Measurements from ENCODE around the gene CELF4.

The CELF4 gene

DNA sequence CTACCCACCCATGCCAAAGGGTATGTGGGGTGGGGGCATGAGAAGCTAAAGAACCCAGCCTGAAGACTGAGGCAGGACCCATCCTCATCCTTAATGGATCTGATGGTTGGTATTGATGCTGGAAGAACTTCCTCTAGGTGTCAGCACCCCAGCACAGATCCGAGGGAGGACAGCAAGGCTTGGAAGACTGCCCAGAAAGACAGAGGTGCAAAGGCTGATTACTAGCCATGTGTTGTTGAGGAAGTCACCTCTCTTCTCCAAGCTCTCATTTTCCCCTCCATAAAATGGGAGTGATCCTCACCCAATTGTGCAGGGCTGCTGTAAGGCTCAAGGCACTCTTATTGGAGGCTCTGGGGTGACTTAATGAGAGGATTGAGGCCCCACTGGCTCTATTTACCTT, 256.5 kb downstream of the CELF4 start:
- H3K4me1 Mint-ChIP-seq (ENCODE audit: low read depth) = no peaks in the 10 kb centered on the region
- no peaks in the 10 kb centered on the region for H3K36me3 Mint-ChIP-seq (ENCODE audit: low read depth)
- DNase-seq = no peak
- no peaks in the 10 kb centered on the region for H3K27me3 Mint-ChIP-seq
- H3K9me3 Mint-ChIP-seq = no peaks in the 10 kb centered on the region
- no peak overlapping the region for H3K4me3 Mint-ChIP-seq
- H3K27ac Mint-ChIP-seq = no peak overlapping the region

DNA sequence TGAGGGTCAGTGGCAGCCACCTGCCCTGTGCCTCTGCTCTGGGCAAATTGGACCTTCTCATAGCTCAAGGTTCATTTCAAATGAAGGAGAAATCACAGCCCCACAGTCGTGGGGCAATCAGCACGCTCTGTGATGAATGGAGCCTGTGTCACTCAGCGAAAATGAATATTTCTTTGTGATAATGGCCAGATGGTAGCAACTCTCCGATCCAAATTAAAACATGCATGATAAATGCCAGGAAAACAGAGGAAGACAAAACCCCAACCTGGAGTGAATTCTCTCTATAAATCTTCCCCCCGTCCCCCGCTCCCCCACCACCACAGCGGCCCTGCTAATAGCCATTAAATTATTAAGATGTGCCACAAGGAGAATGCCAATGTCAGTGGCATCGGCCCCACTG, 258.4 kb downstream of the CELF4 start:
- no peak overlapping the region for H3K27ac Mint-ChIP-seq
- no peaks in the 10 kb centered on the region for H3K36me3 Mint-ChIP-seq (ENCODE audit: low read depth)
- H3K4me1 Mint-ChIP-seq (ENCODE audit: low read depth) = no peaks in the 10 kb centered on the region
- no peak for DNase-seq
- H3K9me3 Mint-ChIP-seq = no peaks in the 10 kb centered on the region
- no peaks in the 10 kb centered on the region for H3K27me3 Mint-ChIP-seq
- no peak overlapping the region for H3K4me3 Mint-ChIP-seq

DNA sequence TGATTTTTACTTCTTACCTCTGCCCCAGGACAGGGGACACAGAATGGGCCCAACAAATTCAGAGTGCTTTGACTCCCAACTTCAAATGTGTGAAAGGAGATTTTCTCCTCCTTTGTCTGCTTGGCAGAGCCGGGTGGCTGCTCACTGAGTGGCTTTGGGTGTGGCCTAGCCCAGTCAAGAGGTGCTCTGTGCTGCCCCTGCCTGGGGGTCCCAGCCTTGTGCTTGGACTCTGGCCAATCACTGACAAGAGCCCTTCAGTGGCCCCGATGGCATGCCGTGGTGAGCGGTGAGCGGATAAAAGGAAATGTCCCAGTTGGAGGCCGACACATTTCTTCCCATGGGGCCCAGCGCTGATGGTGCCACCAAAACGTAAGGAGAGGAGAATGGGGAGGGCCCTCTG, 259.2 kb downstream of the CELF4 start:
- H3K27ac Mint-ChIP-seq = no peak overlapping the region

GRCh38 chr18:37305066-37305465, 260.5 kb downstream of the CELF4 start:
- no peaks in the 10 kb centered on the region for H3K9me3 Mint-ChIP-seq
- no peak overlapping the region for H3K4me3 Mint-ChIP-seq
- H3K27ac Mint-ChIP-seq = no peak overlapping the region
- no peaks in the 10 kb centered on the region for H3K36me3 Mint-ChIP-seq (ENCODE audit: low read depth)
- no peak for DNase-seq
- no peaks in the 10 kb centered on the region for H3K4me1 Mint-ChIP-seq (ENCODE audit: low read depth)
- H3K27me3 Mint-ChIP-seq = no peaks in the 10 kb centered on the region

More for the DNA sequence above, 259.2 kb downstream of the CELF4 start:
- H3K9me3 Mint-ChIP-seq = no peaks in the 10 kb centered on the region
- H3K4me1 Mint-ChIP-seq (ENCODE audit: low read depth) = no peaks in the 10 kb centered on the region
- DNase-seq = no peak
- no peaks in the 10 kb centered on the region for H3K27me3 Mint-ChIP-seq
- no peak overlapping the region for H3K4me3 Mint-ChIP-seq
- H3K36me3 Mint-ChIP-seq (ENCODE audit: low read depth) = no peaks in the 10 kb centered on the region

DNA sequence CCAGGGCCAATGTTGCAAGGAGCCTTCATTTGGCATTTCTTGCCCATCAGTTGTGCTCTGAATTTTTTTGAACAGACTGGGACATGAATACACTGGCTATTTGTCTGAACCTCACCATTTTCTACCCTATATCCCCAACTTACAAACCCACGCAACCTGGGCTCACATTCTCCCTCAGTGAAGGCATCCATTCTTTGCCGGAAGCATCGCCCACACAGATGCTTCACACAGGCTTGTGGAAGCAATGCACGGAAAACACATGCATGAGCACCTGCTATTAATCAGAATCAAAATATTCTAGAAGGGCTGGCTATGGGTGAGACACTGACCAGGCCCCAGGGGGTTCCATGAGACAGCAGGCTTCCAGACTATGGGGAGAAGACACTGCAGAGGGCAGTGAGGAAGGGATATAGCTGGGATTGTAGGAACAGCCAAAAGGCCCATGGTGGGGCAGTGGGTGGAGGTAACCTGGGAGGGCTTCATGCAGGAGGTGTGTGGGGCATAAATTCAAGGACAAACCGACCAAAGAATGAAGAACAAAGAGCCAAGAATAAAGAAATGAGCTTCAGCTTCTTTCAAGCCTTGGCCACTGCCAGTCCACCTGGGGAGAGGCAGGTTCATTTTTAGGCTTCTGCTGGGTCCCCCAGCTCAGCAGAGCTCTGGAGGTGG, 261.5 kb downstream of the CELF4 start:
- DNase-seq = no peak
- H3K9me3 Mint-ChIP-seq = no peaks in the 10 kb centered on the region
- no peak overlapping the region for H3K27ac Mint-ChIP-seq
- no peaks in the 10 kb centered on the region for H3K4me1 Mint-ChIP-seq (ENCODE audit: low read depth)
- no peaks in the 10 kb centered on the region for H3K27me3 Mint-ChIP-seq
- H3K36me3 Mint-ChIP-seq (ENCODE audit: low read depth) = no peaks in the 10 kb centered on the region
- no peak overlapping the region for H3K4me3 Mint-ChIP-seq

DNA sequence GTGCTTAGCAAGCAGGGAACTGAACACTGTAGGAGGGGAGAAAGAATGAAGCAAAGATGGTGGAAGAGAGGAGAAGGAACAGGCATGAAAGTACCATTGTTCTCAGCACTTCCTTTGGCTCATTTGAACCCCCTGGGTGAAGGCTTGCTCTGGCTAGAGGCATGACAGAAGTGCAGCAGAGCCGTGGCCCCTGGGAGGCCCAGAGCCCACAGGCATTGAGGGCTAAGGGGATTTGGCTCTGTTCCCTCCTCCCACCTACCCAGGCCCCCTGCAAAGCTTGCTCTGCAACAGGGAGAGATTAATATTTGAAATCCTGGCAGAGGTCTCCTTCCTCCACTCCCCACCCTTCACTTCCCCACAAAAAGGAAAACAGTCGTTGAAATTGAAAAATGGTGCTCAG, 262.6 kb downstream of the CELF4 start:
- Mint-ChIP-seq H3K9me3 (no peaks in the 10 kb centered on the region), H3K4me3 (no peak overlapping the region), H3K36me3 (ENCODE audit: low read depth) (no peaks in the 10 kb centered on the region), H3K27me3 (no peaks in the 10 kb centered on the region), H3K4me1 (ENCODE audit: low read depth) (no peaks in the 10 kb centered on the region), H3K27ac (no peak overlapping the region)
- no peak for DNase-seq

DNA sequence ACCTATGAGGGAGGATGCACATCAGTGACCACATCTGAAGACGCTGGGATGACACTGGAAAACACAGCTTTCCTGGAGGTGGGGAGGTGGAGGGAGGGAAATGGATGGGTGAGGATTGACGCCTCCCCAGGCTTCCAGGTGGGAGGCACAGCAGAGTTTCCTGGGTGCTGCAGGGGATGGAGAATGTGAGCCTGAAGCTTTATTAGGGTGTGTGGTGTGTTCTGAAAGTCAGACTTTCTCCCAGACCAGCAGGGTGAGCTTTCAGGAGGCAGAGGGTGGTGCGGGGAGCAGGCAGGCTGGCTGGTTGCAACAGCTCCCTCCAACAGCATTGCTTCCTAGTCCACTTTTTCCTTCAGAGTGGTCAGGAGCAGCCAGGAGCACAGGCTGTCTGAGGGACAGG, 263.1 kb downstream of the CELF4 start:
- no peaks in the 10 kb centered on the region for H3K36me3 Mint-ChIP-seq (ENCODE audit: low read depth)
- H3K4me3 Mint-ChIP-seq = no peak overlapping the region
- no peaks in the 10 kb centered on the region for H3K9me3 Mint-ChIP-seq
- H3K27ac Mint-ChIP-seq = no peak overlapping the region
- H3K27me3 Mint-ChIP-seq = no peaks in the 10 kb centered on the region
- no peak for DNase-seq
- H3K4me1 Mint-ChIP-seq (ENCODE audit: low read depth) = no peaks in the 10 kb centered on the region

- Mint-ChIP-seq H3K27ac (no peak overlapping the region), H3K36me3 (ENCODE audit: low read depth) (no peaks in the 10 kb centered on the region), H3K4me1 (ENCODE audit: low read depth) (no peaks in the 10 kb centered on the region), H3K4me3 (no peak overlapping the region), H3K27me3 (no peaks in the 10 kb centered on the region), H3K9me3 (no peaks in the 10 kb centered on the region)
- DNase-seq = no peak
These were observed 265.9 kb downstream of the CELF4 start for GRCh38 chr18:37299471-37300304.

- H3K27ac Mint-ChIP-seq = no peak overlapping the region
These were observed 266.8 kb downstream of the CELF4 start for GRCh38 chr18:37298816-37299215.

DNA sequence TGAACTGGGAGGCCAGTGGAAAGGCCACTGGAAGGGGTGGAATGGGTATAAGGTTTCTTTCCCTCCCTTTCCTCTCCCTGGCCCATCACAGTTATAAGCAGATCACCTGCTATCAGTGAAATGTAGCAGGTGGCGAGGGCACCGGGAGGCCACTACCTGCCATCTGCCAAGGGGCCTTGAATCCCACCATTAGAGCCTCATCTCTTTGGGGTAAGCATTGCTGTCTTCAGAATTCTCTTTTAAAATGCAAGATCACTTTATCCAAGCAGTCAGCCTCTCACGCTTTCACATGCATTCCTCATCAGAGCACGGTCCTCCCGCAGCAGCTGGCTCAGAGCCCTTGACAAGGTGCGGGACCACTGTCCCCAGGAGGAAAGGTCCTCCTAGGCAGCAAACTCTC, 268.5 kb downstream of the CELF4 start:
- H3K27ac Mint-ChIP-seq = no peak overlapping the region
- no peaks in the 10 kb centered on the region for H3K9me3 Mint-ChIP-seq
- H3K36me3 Mint-ChIP-seq (ENCODE audit: low read depth) = no peaks in the 10 kb centered on the region
- DNase-seq = no peak
- H3K4me3 Mint-ChIP-seq = no peak overlapping the region
- H3K27me3 Mint-ChIP-seq = no peaks in the 10 kb centered on the region
- no peaks in the 10 kb centered on the region for H3K4me1 Mint-ChIP-seq (ENCODE audit: low read depth)

More at GRCh38 chr18:37298816-37299215, 266.8 kb downstream of the CELF4 start:
- H3K27me3 Mint-ChIP-seq = no peaks in the 10 kb centered on the region
- H3K4me1 Mint-ChIP-seq (ENCODE audit: low read depth) = no peaks in the 10 kb centered on the region
- no peak for DNase-seq
- no peak overlapping the region for H3K4me3 Mint-ChIP-seq
- H3K9me3 Mint-ChIP-seq = no peaks in the 10 kb centered on the region
- no peaks in the 10 kb centered on the region for H3K36me3 Mint-ChIP-seq (ENCODE audit: low read depth)

GRCh38 chr18:37294951-37295350, 270.6 kb downstream of the CELF4 start:
- Mint-ChIP-seq H3K27ac (no peak overlapping the region), H3K9me3 (no peaks in the 10 kb centered on the region), H3K4me1 (ENCODE audit: low read depth) (no peaks in the 10 kb centered on the region), H3K36me3 (ENCODE audit: low read depth) (no peaks in the 10 kb centered on the region), H3K4me3 (no peak overlapping the region), H3K27me3 (no peaks in the 10 kb centered on the region)
- DNase-seq = no peak

DNA sequence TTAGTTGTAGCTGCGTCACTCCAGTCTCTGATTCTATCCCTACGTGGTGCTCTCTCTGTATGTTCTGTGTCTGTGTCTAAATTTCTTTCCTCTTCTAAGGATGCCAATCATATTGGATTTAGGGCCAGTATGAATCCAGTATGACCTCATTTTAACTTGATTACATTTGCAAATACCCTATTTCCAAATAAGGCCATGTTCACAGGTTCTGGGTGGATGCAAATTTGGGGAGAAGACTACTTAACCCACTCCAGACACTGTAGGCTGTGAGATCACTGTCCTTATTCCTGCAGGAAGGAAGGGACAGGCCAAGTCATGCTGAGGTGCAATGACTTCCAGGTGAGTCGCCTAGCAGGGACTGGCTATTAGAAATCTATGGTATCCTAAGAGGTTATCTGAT, 272.2 kb downstream of the CELF4 start:
- no peaks in the 10 kb centered on the region for H3K36me3 Mint-ChIP-seq (ENCODE audit: low read depth)
- H3K9me3 Mint-ChIP-seq = no peaks in the 10 kb centered on the region
- no peaks in the 10 kb centered on the region for H3K4me1 Mint-ChIP-seq (ENCODE audit: low read depth)
- H3K27me3 Mint-ChIP-seq = no peaks in the 10 kb centered on the region
- DNase-seq = no peak
- no peak overlapping the region for H3K27ac Mint-ChIP-seq
- H3K4me3 Mint-ChIP-seq = no peak overlapping the region

GRCh38 chr18:37289423-37289822, 276.2 kb downstream of the CELF4 start:
- H3K36me3 Mint-ChIP-seq (ENCODE audit: low read depth) = no peaks in the 10 kb centered on the region
- H3K4me3 Mint-ChIP-seq = no peak overlapping the region
- no peaks in the 10 kb centered on the region for H3K9me3 Mint-ChIP-seq
- no peaks in the 10 kb centered on the region for H3K27me3 Mint-ChIP-seq
- no peak for DNase-seq
- H3K4me1 Mint-ChIP-seq (ENCODE audit: low read depth) = no peaks in the 10 kb centered on the region
- H3K27ac Mint-ChIP-seq = no peak overlapping the region

GRCh38 chr18:37287601-37288000, 278.0 kb downstream of the CELF4 start:
- no peak for DNase-seq
- no peak overlapping the region for H3K27ac Mint-ChIP-seq

DNA sequence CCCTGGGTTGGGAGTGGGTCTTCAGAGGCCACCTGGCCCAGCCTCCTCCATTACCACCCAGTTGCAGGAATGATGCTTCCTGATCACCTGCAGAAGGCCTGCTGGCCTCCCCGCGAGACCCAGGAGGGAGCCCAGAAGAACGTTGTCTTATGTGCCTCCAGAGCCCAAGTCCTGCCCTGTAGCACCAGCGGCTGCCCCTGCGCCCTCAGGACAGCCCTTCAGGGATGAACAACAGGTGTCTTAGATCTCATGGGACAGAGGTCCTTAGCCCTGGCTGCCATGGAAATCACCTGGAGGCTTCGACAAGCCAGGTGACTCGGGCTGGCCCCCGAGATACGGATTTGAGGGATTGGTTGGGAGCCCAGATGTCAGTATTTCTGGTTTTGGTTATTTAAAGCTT, 278.8 kb downstream of the CELF4 start:
- H3K27ac Mint-ChIP-seq = no peak overlapping the region
- H3K27me3 Mint-ChIP-seq = peaks cover 3% of the 10 kb centered on the region
- no peaks in the 10 kb centered on the region for H3K4me1 Mint-ChIP-seq (ENCODE audit: low read depth)
- no peak for DNase-seq
- H3K4me3 Mint-ChIP-seq = no peak overlapping the region
- peaks cover 3% of the 10 kb centered on the region for H3K9me3 Mint-ChIP-seq
- H3K36me3 Mint-ChIP-seq (ENCODE audit: low read depth) = no peaks in the 10 kb centered on the region

More at GRCh38 chr18:37287601-37288000, 278.0 kb downstream of the CELF4 start:
- Mint-ChIP-seq H3K36me3 (ENCODE audit: low read depth) (no peaks in the 10 kb centered on the region), H3K4me1 (ENCODE audit: low read depth) (no peaks in the 10 kb centered on the region), H3K9me3 (peaks cover 3% of the 10 kb centered on the region), H3K27me3 (no peaks in the 10 kb centered on the region), H3K4me3 (no peak overlapping the region)

All from activated T-cell treated with anti-CD3 and anti-CD28 coated beads, Interleukin-2, amount 50 U/mL, for 24 hours (primary cell).